A673 (cell line): Measurements from ENCODE around the gene CDH4.

ENCODE experiments used
- CTCF ChIP-seq: fragments of 300-800, 200-600 bp; sonication (generic); conservative IDR thresholded peaks from 2 replicates; pipeline ENCODE4 v1.5.1; 2017; ENCODE audit warnings: low read depth, mild to moderate bottlenecking, antibody characterized with exemption, low read length, moderate library complexity, mixed read lengths
- EZH2 ChIP-seq: fragments of 200-600 bp; sonication (generic); IDR thresholded peaks from 2 replicates; pipeline ENCODE4 v1.6.1; 2017; ENCODE audit warnings: borderline replicate concordance, low read depth, mild to moderate bottlenecking, mixed read lengths, antibody characterized with exemption, low read length; ENCODE audit not compliant: poor library complexity, severe bottlenecking

GRCh38 chr20:61830241-61830930, 578.3 kb downstream of the CDH4 start:
- TF ChIP-seq CTCF (no peak), EZH2 (no peak)
